ENCODE measurements around the gene RASA2. TPM values are rescaled to one million over a fixed set of nuclear protein-coding genes. Genes with fewer than 3 reads are reported as not detected.

RASA2 gene
- total and polyA plus RNA-seq, 2 experiments from 2014 or later = 6.2 to 12.6 TPM

DNA sequence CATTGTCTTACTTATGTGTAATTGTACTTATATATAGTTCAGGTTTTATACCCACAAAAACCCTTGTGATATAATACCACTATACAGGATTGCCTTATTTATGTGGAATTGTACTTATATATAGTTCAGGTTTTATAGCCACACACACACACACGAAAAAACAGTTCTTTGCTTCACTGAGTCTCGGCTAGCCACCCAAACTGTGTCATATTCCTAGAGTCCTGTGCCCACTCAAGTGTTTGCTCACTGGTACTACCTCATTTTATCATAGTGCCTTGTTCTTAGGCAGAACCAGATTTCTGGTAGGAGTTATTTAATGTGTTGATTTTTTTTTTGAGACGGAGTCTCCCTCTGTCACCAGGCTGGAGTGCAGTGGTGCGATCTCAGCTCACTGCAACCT, 12.5 kb downstream of the RASA2 start:
- Histone ChIP-seq H2AFZ (no peak overlapping the region), H3K4me1 (ENCODE audit: insufficient read depth) (no peaks in the 10 kb centered on the region), H3K9me3 (ENCODE audit: low read depth) (no peaks in the 10 kb centered on the region), H3K27me3 (no peaks in the 10 kb centered on the region), H3K36me3 (replicated peaks; ENCODE audit: insufficient read depth, low read depth) (no peaks in the 10 kb centered on the region), H3K4me3 (no peak overlapping the region), H3K79me2 (peaks cover 86% of the 10 kb centered on the region), H3K9me2 (replicated peaks; ENCODE audit: insufficient read depth) (no peaks in the 10 kb centered on the region), H3K4me2 (no peak overlapping the region), H4K20me1 (ENCODE audit: insufficient read depth, poor library complexity, severe bottlenecking) (peaks cover 17% of the 10 kb centered on the region), H3K27ac (no peak overlapping the region)
- no peak for DNase-seq (ENCODE audit: low spot score)
- 96% methylated on average over 4 of the region's 4 CpGs for WGBS (ENCODE audit: low lambda C conversion rate, missing lambda C conversion rate)
- TF ChIP-seq, protein P1, sequence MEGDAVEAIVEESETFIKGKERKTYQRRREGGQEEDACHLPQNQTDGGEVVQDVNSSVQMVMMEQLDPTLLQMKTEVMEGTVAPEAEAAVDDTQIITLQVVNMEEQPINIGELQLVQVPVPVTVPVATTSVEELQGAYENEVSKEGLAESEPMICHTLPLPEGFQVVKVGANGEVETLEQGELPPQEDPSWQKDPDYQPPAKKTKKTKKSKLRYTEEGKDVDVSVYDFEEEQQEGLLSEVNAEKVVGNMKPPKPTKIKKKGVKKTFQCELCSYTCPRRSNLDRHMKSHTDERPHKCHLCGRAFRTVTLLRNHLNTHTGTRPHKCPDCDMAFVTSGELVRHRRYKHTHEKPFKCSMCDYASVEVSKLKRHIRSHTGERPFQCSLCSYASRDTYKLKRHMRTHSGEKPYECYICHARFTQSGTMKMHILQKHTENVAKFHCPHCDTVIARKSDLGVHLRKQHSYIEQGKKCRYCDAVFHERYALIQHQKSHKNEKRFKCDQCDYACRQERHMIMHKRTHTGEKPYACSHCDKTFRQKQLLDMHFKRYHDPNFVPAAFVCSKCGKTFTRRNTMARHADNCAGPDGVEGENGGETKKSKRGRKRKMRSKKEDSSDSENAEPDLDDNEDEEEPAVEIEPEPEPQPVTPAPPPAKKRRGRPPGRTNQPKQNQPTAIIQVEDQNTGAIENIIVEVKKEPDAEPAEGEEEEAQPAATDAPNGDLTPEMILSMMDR (IDR thresholded peaks at IDR 0.05; ENCODE audit: poor library complexity) = no peak
- TF ChIP-seq EZH2phosphoT487 (IDR thresholded peaks at IDR 0.05; ENCODE audit: low read depth, severe bottlenecking, unreplicated experiment) = no peak
- no peak for TF ChIP-seq EZH2 (IDR thresholded peaks at IDR 0.05; ENCODE audit: borderline replicate concordance)

DNA sequence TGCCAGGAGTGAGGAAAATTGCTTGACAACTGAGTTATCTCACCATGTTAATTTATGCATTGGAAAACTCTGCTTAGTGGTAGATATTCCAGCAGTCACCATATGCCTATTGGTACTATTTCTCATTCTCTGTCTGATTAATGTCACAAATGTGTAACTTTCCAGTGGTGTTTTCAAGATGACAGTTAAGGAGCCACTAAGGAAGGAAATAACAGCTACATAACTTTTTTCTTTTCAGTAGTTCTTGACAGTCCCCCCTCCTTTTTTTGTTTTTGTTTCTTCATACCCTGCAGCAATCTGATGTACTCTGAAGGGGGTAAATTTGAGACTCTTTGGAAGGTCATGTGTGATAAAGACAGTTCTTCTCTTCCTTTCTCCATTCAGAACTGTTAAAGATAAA, 13.1 kb downstream of the RASA2 start:
- Histone ChIP-seq H3K9me2 (replicated peaks; ENCODE audit: insufficient read depth) (no peaks in the 10 kb centered on the region), H4K20me1 (ENCODE audit: insufficient read depth, poor library complexity, severe bottlenecking) (peaks cover 12% of the 10 kb centered on the region), H3K9me3 (ENCODE audit: low read depth) (no peaks in the 10 kb centered on the region), H3K27ac (no peak overlapping the region), H3K36me3 (replicated peaks; ENCODE audit: insufficient read depth, low read depth) (no peaks in the 10 kb centered on the region), H3K4me2 (no peak overlapping the region), H3K4me1 (ENCODE audit: insufficient read depth) (no peaks in the 10 kb centered on the region), H3K4me3 (no peak overlapping the region), H2AFZ (no peak overlapping the region), H3K27me3 (no peaks in the 10 kb centered on the region), H3K79me2 (peaks cover 86% of the 10 kb centered on the region)
- no peak for DNase-seq (ENCODE audit: low spot score)
- TF ChIP-seq, protein P1 (IDR thresholded peaks at IDR 0.05; ENCODE audit: poor library complexity) = no peak
- TF ChIP-seq EZH2 (IDR thresholded peaks at IDR 0.05; ENCODE audit: borderline replicate concordance) (no peak), EZH2phosphoT487 (IDR thresholded peaks at IDR 0.05; ENCODE audit: low read depth, severe bottlenecking, unreplicated experiment) (no peak)

DNA sequence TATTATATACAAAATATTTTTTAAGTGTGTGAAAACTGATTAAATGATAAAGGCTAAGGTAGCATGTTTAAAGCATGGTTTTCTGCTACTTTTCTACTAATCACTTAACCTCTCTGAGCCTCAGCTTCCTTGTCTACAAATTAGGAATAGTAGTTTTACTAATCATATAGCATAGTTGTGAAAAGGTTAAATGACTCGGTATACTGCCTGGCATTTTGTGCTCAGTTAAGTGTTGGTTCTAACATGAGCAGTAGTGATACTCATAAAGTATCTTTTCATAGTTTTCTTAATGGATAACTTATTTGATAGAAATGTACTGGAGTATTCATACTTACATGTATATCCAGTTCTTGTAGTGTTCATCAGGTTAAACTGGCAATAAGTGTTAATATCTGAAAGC, 13.6 kb downstream of the RASA2 start:
- no peak for DNase-seq (ENCODE audit: low spot score)
- Histone ChIP-seq H3K36me3 (replicated peaks; ENCODE audit: insufficient read depth, low read depth) (no peaks in the 10 kb centered on the region), H3K27ac (no peak overlapping the region), H3K4me1 (ENCODE audit: insufficient read depth) (no peaks in the 10 kb centered on the region), H3K79me2 (peaks cover 86% of the 10 kb centered on the region), H2AFZ (no peak overlapping the region), H3K27me3 (no peaks in the 10 kb centered on the region), H3K9me3 (ENCODE audit: low read depth) (no peaks in the 10 kb centered on the region), H3K4me3 (no peak overlapping the region), H4K20me1 (ENCODE audit: insufficient read depth, poor library complexity, severe bottlenecking) (peaks cover 12% of the 10 kb centered on the region), H3K4me2 (no peak overlapping the region), H3K9me2 (replicated peaks; ENCODE audit: insufficient read depth) (no peaks in the 10 kb centered on the region)
- no peak for TF ChIP-seq EZH2phosphoT487 (IDR thresholded peaks at IDR 0.05; ENCODE audit: low read depth, severe bottlenecking, unreplicated experiment)
- TF ChIP-seq, protein P1 (IDR thresholded peaks at IDR 0.05; ENCODE audit: poor library complexity) = no peak
- TF ChIP-seq EZH2 (IDR thresholded peaks at IDR 0.05; ENCODE audit: borderline replicate concordance) = no peak
- 91% methylated on average over 1 of the region's 1 CpG for WGBS (ENCODE audit: low lambda C conversion rate, missing lambda C conversion rate)

DNA sequence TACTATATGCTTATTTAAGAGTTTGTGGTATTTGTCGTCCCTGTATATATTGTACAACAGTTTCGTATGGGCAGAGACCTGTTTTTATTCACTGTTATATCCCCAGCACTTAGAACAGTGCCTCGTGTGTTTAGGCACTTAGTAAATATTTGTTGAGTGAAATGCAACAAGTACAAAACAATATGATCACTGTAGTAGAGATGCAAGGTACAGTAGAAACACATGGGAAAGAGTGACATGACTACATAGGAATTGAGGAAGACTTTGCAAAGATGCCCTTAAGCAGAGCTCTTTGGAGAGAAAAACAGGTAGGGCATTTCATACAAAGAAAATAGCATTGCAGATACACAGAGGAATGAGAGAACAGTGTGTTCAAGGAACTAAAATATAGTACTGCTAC, 18.3 kb downstream of the RASA2 start:
- 89% methylated on average over 3 of the region's 3 CpGs for WGBS (ENCODE audit: low lambda C conversion rate, missing lambda C conversion rate)
- H3K27me3 ChIP-seq = no peaks in the 10 kb centered on the region
- no peak overlapping the region for H3K27ac ChIP-seq
- H3K9me3 ChIP-seq (ENCODE audit: low read depth) = no peaks in the 10 kb centered on the region
- no peak overlapping the region for H3K4me2 ChIP-seq
- no peaks in the 10 kb centered on the region for H3K4me1 ChIP-seq (ENCODE audit: insufficient read depth)
- TF ChIP-seq EZH2 (IDR thresholded peaks at IDR 0.05; ENCODE audit: borderline replicate concordance) (no peak), EZH2phosphoT487 (IDR thresholded peaks at IDR 0.05; ENCODE audit: low read depth, severe bottlenecking, unreplicated experiment) (no peak)
- TF ChIP-seq, protein P1 (IDR thresholded peaks at IDR 0.05; ENCODE audit: poor library complexity) = no peak
- no peaks in the 10 kb centered on the region for H3K9me2 ChIP-seq (replicated peaks; ENCODE audit: insufficient read depth)
- peaks cover 89% of the 10 kb centered on the region for H3K79me2 ChIP-seq
- no peak overlapping the region for H2AFZ ChIP-seq
- no peaks in the 10 kb centered on the region for H3K36me3 ChIP-seq (replicated peaks; ENCODE audit: insufficient read depth, low read depth)
- DNase-seq (ENCODE audit: low spot score) = no peak
- peaks cover 10% of the 10 kb centered on the region for H4K20me1 ChIP-seq (ENCODE audit: insufficient read depth, poor library complexity, severe bottlenecking)
- H3K4me3 ChIP-seq = no peak overlapping the region

All from hepatocyte (in vitro differentiated cells).